IgD-negative memory B cell (primary cell): ENCODE results near the gene TYROBP. TPM values are rescaled to one million over a fixed set of nuclear protein-coding genes. Genes with fewer than 3 reads are reported as not detected.
A peak's percentile ranks its signal among the peaks of the same experiment; 100 is the strongest.

Experiments used
- H3K27ac Mint-ChIP-seq, 3 donors: one replicate each; pipeline ENCODE4 v1.8.0; 2020 to 2022; ENCODE audit warnings: mild to moderate bottlenecking in 3 of 3, mixed read lengths in 3 of 3, moderate library complexity in 1 of 3
- H3K27me3 Mint-ChIP-seq: one replicate; pipeline ENCODE4 v1.8.0; 2021; ENCODE audit warnings: mixed read lengths
- H3K36me3 Mint-ChIP-seq: one replicate; pipeline ENCODE4 v1.8.0; 2020; ENCODE audit warnings: mild to moderate bottlenecking, mixed read lengths
- H3K4me1 Mint-ChIP-seq, 3 donors: one replicate each; pipeline ENCODE4 v1.8.0; 2020 to 2022; ENCODE audit warnings: mixed read lengths in 3 of 3, mild to moderate bottlenecking in 1 of 3
- H3K4me3 Mint-ChIP-seq, 4 donors: one replicate each; pipeline ENCODE4 v1.8.0; 2020 to 2022; ENCODE audit warnings: mild to moderate bottlenecking in 4 of 4, mixed read lengths in 4 of 4, moderate library complexity in 3 of 4
- H3K9me3 Mint-ChIP-seq, 3 donors: one replicate each; pipeline ENCODE4 v1.8.0; 2020 to 2021; ENCODE audit warnings: mixed read lengths in 3 of 3, mild to moderate bottlenecking in 1 of 3
- polyA plus RNA-seq: library from polyadenylated mRNA; unstranded; fragments of 300-500 nt; fragmentation: Illumina TruSeq; gene quantifications from one replicate; pipeline ENCODE4 v1.2.3, GENCODE V29; 2021

Gene TYROBP
- polyA plus RNA-seq, 1 donor from 2014 or later, result 13.7 TPM

- H3K4me3 Mint-ChIP-seq, result peak overlapping the region in 3 of 4 donors; percentile 80 to 82 (median 81)
- H3K4me1 Mint-ChIP-seq, result peaks cover 6 to 25% (median 24%) of the 10 kb centered on the region in 3 donors
- peaks cover 12% of the 10 kb centered on the region for H3K27me3 Mint-ChIP-seq
- H3K9me3 Mint-ChIP-seq, result no peaks in the 10 kb centered on the region
- H3K27ac Mint-ChIP-seq, result no peak overlapping the region
- H3K36me3 Mint-ChIP-seq, result no peaks in the 10 kb centered on the region
These were observed 30.5 kb upstream of the TYROBP start for GRCh38 chr19:35938282-35939224.

- H3K4me1 Mint-ChIP-seq, result peaks cover 6 to 25% (median 23%) of the 10 kb centered on the region in 3 donors
- peak overlapping the region in 2 of 3 donors; percentile 22 to 53 for H3K27ac Mint-ChIP-seq
- peak overlapping the region in 3 of 4 donors; percentile 81 to 88 (median 82) for H3K4me3 Mint-ChIP-seq
- H3K36me3 Mint-ChIP-seq, result no peaks in the 10 kb centered on the region
- H3K27me3 Mint-ChIP-seq, result peaks cover 12% of the 10 kb centered on the region
- no peaks in the 10 kb centered on the region for H3K9me3 Mint-ChIP-seq
These were observed 29.5 kb upstream of the TYROBP start for GRCh38 chr19:35937345-35938281.

- Mint-ChIP-seq H3K9me3 (no peaks in the 10 kb centered on the region), H3K27ac (peak overlapping the region in 1 of 3 donors; percentile 22), H3K4me3 (peak overlapping the region in 3 of 4 donors; percentile 80 to 88 (median 81)), H3K36me3 (no peaks in the 10 kb centered on the region), H3K27me3 (peaks cover 12% of the 10 kb centered on the region), H3K4me1 (peaks cover 6 to 25% (median 23%) of the 10 kb centered on the region in 3 donors)
These were observed 28.7 kb upstream of the TYROBP start for GRCh38 chr19:35936738-35937268.

GRCh38 chr19:35935911-35936737 lies 28.0 kb upstream of the TYROBP start, which contains the start of gene LRFN3:
LRFN3 (plus strand) TSS chr19:35936374; CDS start chr19:35939426, 3,052 bp downstream.
- Mint-ChIP-seq H3K27ac (peak within 1 kb of the TSS; percentile 1 to 22 (median 8)), H3K4me3 (peak within 1 kb of the TSS; percentile 38 to 92 (median 88)), H3K27me3 (peaks cover 12% of the 10 kb centered on the region), H3K9me3 (no peaks in the 10 kb centered on the region), H3K4me1 (peaks cover 7 to 30% (median 25%) of the 10 kb centered on the region in 3 donors), H3K36me3 (no peaks in the 10 kb centered on the region)

GRCh38 chr19:35932291-35932936 lies 24.3 kb upstream of the TYROBP start:
- Mint-ChIP-seq H3K9me3 (peaks cover 0 to 3% (median 0%) of the 10 kb centered on the region in 3 donors), H3K4me1 (peaks cover 23 to 30% (median 26%) of the 10 kb centered on the region in 3 donors), H3K27me3 (peaks cover 3% of the 10 kb centered on the region), H3K27ac (peak overlapping the region in 2 of 3 donors; percentile 38 to 84), H3K36me3 (no peaks in the 10 kb centered on the region), H3K4me3 (no peak overlapping the region)

- peaks cover 3% of the 10 kb centered on the region for H3K27me3 Mint-ChIP-seq
- peak overlapping the region; percentile 38 to 92 (median 84) for H3K27ac Mint-ChIP-seq
- H3K9me3 Mint-ChIP-seq, result peaks cover 0 to 3% (median 0%) of the 10 kb centered on the region in 3 donors
- H3K4me1 Mint-ChIP-seq, result peaks cover 23 to 30% (median 26%) of the 10 kb centered on the region in 3 donors
- H3K4me3 Mint-ChIP-seq, result peak overlapping the region in 2 of 4 donors; percentile 23 to 30
- no peaks in the 10 kb centered on the region for H3K36me3 Mint-ChIP-seq
These were observed 23.7 kb upstream of the TYROBP start for GRCh38 chr19:35931874-35932202.

- H3K4me1 Mint-ChIP-seq, result peaks cover 23 to 30% (median 28%) of the 10 kb centered on the region in 3 donors
- H3K9me3 Mint-ChIP-seq, result peaks cover 0 to 3% (median 0%) of the 10 kb centered on the region in 3 donors
- H3K27me3 Mint-ChIP-seq, result peaks cover 3% of the 10 kb centered on the region
- peak overlapping the region; percentile 23 to 92 (median 62) for H3K4me3 Mint-ChIP-seq
- no peaks in the 10 kb centered on the region for H3K36me3 Mint-ChIP-seq
- peak overlapping the region; percentile 38 to 92 (median 84) for H3K27ac Mint-ChIP-seq
These were observed 23.2 kb upstream of the TYROBP start for GRCh38 chr19:35931161-35931873.

GRCh38 chr19:35929876-35930275 lies 21.8 kb upstream of the TYROBP start:
- peaks cover 0 to 6% (median 3%) of the 10 kb centered on the region in 3 donors for H3K9me3 Mint-ChIP-seq
- H3K27me3 Mint-ChIP-seq, result no peaks in the 10 kb centered on the region
- no peaks in the 10 kb centered on the region for H3K36me3 Mint-ChIP-seq
- peak overlapping the region; percentile 57 to 90 (median 61) for H3K4me3 Mint-ChIP-seq
- H3K27ac Mint-ChIP-seq, result peak overlapping the region; percentile 80 to 89 (median 84)
- H3K4me1 Mint-ChIP-seq, result peaks cover 17 to 25% (median 24%) of the 10 kb centered on the region in 3 donors

GRCh38 chr19:35928507-35928906 lies 20.4 kb upstream of the TYROBP start:
- Mint-ChIP-seq H3K36me3 (peaks cover 2% of the 10 kb centered on the region), H3K27me3 (no peaks in the 10 kb centered on the region), H3K27ac (peak overlapping the region; percentile 89 to 93 (median 92)), H3K4me3 (peak overlapping the region; percentile 50 to 89 (median 84)), H3K9me3 (peaks cover 0 to 6% (median 3%) of the 10 kb centered on the region in 3 donors), H3K4me1 (peaks cover 17 to 25% (median 21%) of the 10 kb centered on the region in 3 donors)

GRCh38 chr19:35925501-35925900 lies 17.4 kb upstream of the TYROBP start:
- no peak overlapping the region for H3K4me3 Mint-ChIP-seq
- H3K27me3 Mint-ChIP-seq, result peaks cover 2% of the 10 kb centered on the region
- H3K4me1 Mint-ChIP-seq, result peaks cover 12 to 21% (median 14%) of the 10 kb centered on the region in 3 donors
- peaks cover 0 to 6% (median 3%) of the 10 kb centered on the region in 3 donors for H3K9me3 Mint-ChIP-seq
- peak overlapping the region in 1 of 3 donors; percentile 65 for H3K27ac Mint-ChIP-seq
- H3K36me3 Mint-ChIP-seq, result peaks cover 2% of the 10 kb centered on the region

GRCh38 chr19:35921012-35921411 lies 12.9 kb upstream of the TYROBP start:
- peaks cover 2% of the 10 kb centered on the region for H3K36me3 Mint-ChIP-seq
- H3K9me3 Mint-ChIP-seq, result peaks cover 0 to 6% (median 0%) of the 10 kb centered on the region in 3 donors
- no peak overlapping the region for H3K4me3 Mint-ChIP-seq
- H3K4me1 Mint-ChIP-seq, result peaks cover 0 to 5% (median 3%) of the 10 kb centered on the region in 3 donors
- peaks cover 2% of the 10 kb centered on the region for H3K27me3 Mint-ChIP-seq
- no peak overlapping the region for H3K27ac Mint-ChIP-seq

GRCh38 chr19:35919306-35919705 lies 11.2 kb upstream of the TYROBP start:
- Mint-ChIP-seq H3K4me3 (no peak overlapping the region), H3K36me3 (peaks cover 2% of the 10 kb centered on the region), H3K27ac (no peak overlapping the region)

More at GRCh38 chr19:35919306-35919705, 11.2 kb upstream of the TYROBP start:
- no peaks in the 10 kb centered on the region for H3K9me3 Mint-ChIP-seq
- peaks cover 0 to 5% (median 3%) of the 10 kb centered on the region in 3 donors for H3K4me1 Mint-ChIP-seq
- peaks cover 2% of the 10 kb centered on the region for H3K27me3 Mint-ChIP-seq
